H1 (cell line): ENCODE results near the gene MFRP. TPM values are rescaled to one million over a fixed set of nuclear protein-coding genes. Genes with fewer than 3 reads are reported as not detected.
A peak's percentile ranks its signal among the peaks of the same experiment; 100 is the strongest.

ENCODE experiments used
- CTCF ChIA-PET: fragments of 300-600 bp; sonication (Branson Sonifier 250); formaldehyde crosslinking; loops from one replicate; lab custom pipeline; 2021; ENCODE audit not compliant: partially characterized antibody; lab: Charles Lee
- POLR2A ChIA-PET: fragments of 300-600 bp; sonication (Branson Sonifier 250); formaldehyde crosslinking; loops from one replicate; lab custom pipeline; 2021; ENCODE audit warnings: inconsistent platforms; ENCODE audit not compliant: partially characterized antibody; lab: Charles Lee
- DNase-seq, 2 experiments: peaks; one replicate each; pipeline versions ENCODE4 v3.0.0 to v3.0.0-alpha.2; 2010 to 2022; ENCODE audit warnings: low spot score in 2 of 2, low read depth in 1 of 2, mixed read lengths in 1 of 2
- FAIRE-seq: peaks from 2 replicates; lab custom pipeline; 2011; peaks lifted over from hg19 to GRCh38; lab: Jason Lieb, UNC
- H2AFZ ChIP-seq: 2 replicates; pipeline ENCODE4 v1.8.1; 2012; ENCODE audit warnings: low read length, inconsistent platforms
- H2AK5ac ChIP-seq: 2 replicates; pipeline ENCODE4 v1.6.1; 2013; ENCODE audit warnings: low read depth, low read length
- H2BK120ac ChIP-seq: replicated peaks from 2 replicates; pipeline ENCODE3; 2013; ENCODE audit warnings: low read depth, low read length, inconsistent platforms
- H2BK12ac ChIP-seq: 2 replicates; pipeline ENCODE4 v1.6.1; 2013; ENCODE audit warnings: low read depth, low read length
- H2BK15ac ChIP-seq: 2 replicates; pipeline ENCODE4 v1.6.1; 2013; ENCODE audit warnings: low read length
- H2BK20ac ChIP-seq: 2 replicates; pipeline ENCODE4 v1.6.1; 2013; ENCODE audit warnings: low read length
- H2BK5ac ChIP-seq: 2 replicates; pipeline ENCODE4 v1.6.1; 2013; ENCODE audit warnings: low read depth, low read length
- H3K14ac ChIP-seq: 2 replicates; pipeline ENCODE4 v1.6.1; 2013; ENCODE audit warnings: inconsistent platforms; ENCODE audit not compliant: insufficient read length
- H3K18ac ChIP-seq: 2 replicates; pipeline ENCODE4 v1.6.1; 2013; ENCODE audit warnings: low read length; ENCODE audit errors: extremely low read depth
- H3K23ac ChIP-seq: 2 replicates; pipeline ENCODE4 v1.6.1; 2013; ENCODE audit warnings: inconsistent platforms; ENCODE audit not compliant: insufficient read length
- H3K23me2 ChIP-seq: 2 replicates; pipeline ENCODE4 v1.6.1; 2013; ENCODE audit warnings: low read depth, low read length
- H3K27ac ChIP-seq: 2 replicates; pipeline ENCODE4 v1.6.1; 2011; ENCODE audit warnings: low read depth, low read length, inconsistent platforms
- H3K27me3 ChIP-seq, 4 experiments: replicated peaks in 1 of 4; 1 replicate in 1 of 4; 2 replicates in 3 of 4; pipeline versions ENCODE4 v1.6.1 to v1.8.1; 2011 to 2013; ENCODE audit warnings: low read length in 3 of 4, mild to moderate bottlenecking in 3 of 4, inconsistent platforms in 2 of 4, mixed read lengths in 2 of 4, moderate library complexity in 1 of 4; ENCODE audit not compliant: control insufficient read depth in 3 of 4, insufficient read depth in 3 of 4; ENCODE audit errors: extremely low read depth in 1 of 4
- H3K36me3 ChIP-seq, 4 experiments: 2 replicates each; pipeline versions ENCODE4 v1.6.1 to v1.8.1; 2011 to 2013; ENCODE audit warnings: mild to moderate bottlenecking in 4 of 4, low read length in 3 of 4, moderate library complexity in 2 of 4, control low read depth in 1 of 4, inconsistent platforms in 1 of 4; ENCODE audit not compliant: insufficient read depth in 4 of 4, control insufficient read depth in 2 of 4
- H3K4ac ChIP-seq: replicated peaks from 2 replicates; pipeline ENCODE3; 2013; ENCODE audit warnings: low read length, low read depth, mixed read lengths, inconsistent platforms; ENCODE audit not compliant: insufficient read length
- H3K4me1 ChIP-seq, 4 experiments: replicated peaks in 1 of 4; 1 replicate in 1 of 4; 2 replicates in 3 of 4; pipeline versions ENCODE4 v1.6.1 to v1.8.1; 2011 to 2013; ENCODE audit warnings: low read length in 3 of 4, inconsistent platforms in 2 of 4, mixed read lengths in 1 of 4; ENCODE audit not compliant: insufficient read depth in 4 of 4, control insufficient read depth in 3 of 4
- H3K4me2 ChIP-seq, 2 experiments: 2 replicates each; pipeline versions ENCODE4 v1.6.1 to v1.8.1; 2011 to 2013; ENCODE audit warnings: low read depth in 2 of 2, low read length in 2 of 2, control low read depth in 1 of 2, inconsistent platforms in 1 of 2, mild to moderate bottlenecking in 1 of 2; ENCODE audit not compliant: insufficient read depth in 1 of 2
- H3K4me3 ChIP-seq, 4 experiments: fragments of 200-600, 300-600 bp in 1 of 4; sonication (generic), shearing (Covaris generic), sonication (Bioruptor Twin) in 1 of 4; 2 replicates each; pipeline versions ENCODE4 v1.5.1 to v1.8.1; 2011 to 2016; ENCODE audit warnings: low read length in 4 of 4, low read depth in 3 of 4, control low read depth in 2 of 4, inconsistent platforms in 2 of 4, mild to moderate bottlenecking in 2 of 4, mixed read lengths in 1 of 4, moderate library complexity in 1 of 4; ENCODE audit not compliant: insufficient read depth in 2 of 4; ENCODE audit errors: extremely low read depth in 1 of 4
- H3K56ac ChIP-seq: replicated peaks from 2 replicates; pipeline ENCODE3; 2013; ENCODE audit warnings: low read depth, mild to moderate bottlenecking, mixed read lengths, low read length, inconsistent platforms; ENCODE audit not compliant: insufficient read length
- H3K79me1 ChIP-seq: 2 replicates; pipeline ENCODE4 v1.6.1; 2013; ENCODE audit warnings: low read depth, low read length, control low read depth
- H3K79me2 ChIP-seq, 2 experiments: 2 replicates each; pipeline versions ENCODE4 v1.6.1 to v1.8.1; 2012 to 2013; ENCODE audit warnings: low read length in 2 of 2, mild to moderate bottlenecking in 2 of 2, inconsistent platforms in 1 of 2; ENCODE audit not compliant: insufficient read depth in 2 of 2, control insufficient read depth in 1 of 2
- H3K9ac ChIP-seq, 4 experiments: replicated peaks in 1 of 4; 1 replicate in 1 of 4; 2 replicates in 3 of 4; pipeline versions ENCODE4 v1.6.1 to v1.8.1; 2011 to 2013; ENCODE audit warnings: low read depth in 3 of 4, low read length in 3 of 4, control low read depth in 2 of 4, mild to moderate bottlenecking in 2 of 4, moderate library complexity in 2 of 4, inconsistent platforms in 1 of 4; ENCODE audit errors: extremely low read depth in 1 of 4
- H3K9me3 ChIP-seq, 2 experiments: 2 replicates each; pipeline versions ENCODE4 v1.6.1 to v1.8.1; 2012 to 2013; ENCODE audit warnings: mild to moderate bottlenecking in 2 of 2, moderate library complexity in 2 of 2, control low read depth in 1 of 2, inconsistent platforms in 1 of 2, low read depth in 1 of 2, low read length in 1 of 2, mixed read lengths in 1 of 2; ENCODE audit not compliant: insufficient read depth in 2 of 2
- H4K20me1 ChIP-seq, 2 experiments: replicated peaks in 1 of 2; 2 replicates each; pipeline versions ENCODE3 to v1.8.1; 2011 to 2013; ENCODE audit warnings: inconsistent platforms in 2 of 2, low read length in 2 of 2, mild to moderate bottlenecking in 1 of 2; ENCODE audit not compliant: insufficient read depth in 2 of 2, control insufficient read depth in 1 of 2
- H4K5ac ChIP-seq: 2 replicates; pipeline ENCODE4 v1.6.1; 2013; ENCODE audit warnings: low read length, low read depth, mixed read lengths, inconsistent platforms; ENCODE audit not compliant: insufficient read length
- H4K8ac ChIP-seq: 2 replicates; pipeline ENCODE4 v1.8.0; 2013; ENCODE audit warnings: mild to moderate bottlenecking, moderate library complexity, low read length, inconsistent platforms; ENCODE audit not compliant: insufficient read depth; ENCODE audit errors: extremely low read depth
- H4K91ac ChIP-seq: replicated peaks from 2 replicates; pipeline ENCODE3; 2013; ENCODE audit warnings: low read length, mixed read lengths, inconsistent platforms; ENCODE audit not compliant: insufficient read length
- EGR1 ChIP-seq: IDR thresholded peaks from 2 replicates; pipeline ENCODE4 v1.6.1; 2011; ENCODE audit warnings: low read depth, low read length, borderline replicate concordance
- EP300 ChIP-seq, 2 experiments: IDR thresholded peaks; 1 replicate in 1 of 2; 2 replicates in 1 of 2; pipeline ENCODE4 v1.6.1; 2011 to 2012; ENCODE audit warnings: low read depth in 2 of 2, low read length in 2 of 2, mild to moderate bottlenecking in 2 of 2, borderline replicate concordance in 1 of 2, inconsistent platforms in 1 of 2, moderate library complexity in 1 of 2
- TBP ChIP-seq: IDR thresholded peaks from 2 replicates; pipeline ENCODE4 v1.6.1; 2011; ENCODE audit warnings: low read depth, low read length, improper control_type of control experiment
- WGBS, 2 experiments: shearing (Covaris generic) in 1 of 2; methylation state at CpG; one replicate each; pipeline versions ENCODE4 v1.1.6 to v1.1.7; 2013 to 2015; ENCODE audit warnings: low lambda C conversion rate in 2 of 2, mixed read lengths in 2 of 2, inconsistent platforms in 1 of 2, low coverage in 1 of 2, missing lambda C conversion rate in 1 of 2; ENCODE audit not compliant: insufficient replicate concordance in 2 of 2, insufficient coverage in 1 of 2, insufficient read length in 1 of 2; ENCODE audit errors: extremely low coverage in 1 of 2, missing lambda C conversion rate in 1 of 2; 5-methylcytosine and 5-hydroxymethylcytosine counted together
- polyA plus RNA-seq, 7 experiments: library from polyadenylated mRNA; depleted of rRNA in 3 of 7; stranded (reverse) in 5 of 7; unstranded in 2 of 7; fragments of >200 nt in 5 of 7; fragments of 200-250 nt in 2 of 7; gene quantifications; 1 replicate in 5 of 7; 2 replicates in 1 of 7; 4 replicates in 1 of 7; pipeline versions ENCODE4 v1.2.1 to v1.2.3, GENCODE V29; 2011 to 2013; ENCODE audit warnings: missing spikeins in 2 of 7, mixed read lengths in 2 of 7
- total RNA-seq: library from RNA; stranded (reverse); fragmentation: NEBNext Ultra II Directional; extraction: Animal tissue kit (Norgen Biotek cat#: 25700); gene quantifications from 2 replicates; pipeline ENCODE4 v1.2.1, GENCODE V29; 2021
- TF ChIP-seq, protein P1 (sequence below): IDR thresholded peaks from 2 replicates; pipeline ENCODE4 v1.6.1; 2012; ENCODE audit warnings: inconsistent platforms
- TF ChIP-seq, protein P2 (sequence below): IDR thresholded peaks from 2 replicates; pipeline ENCODE4 v1.6.1; 2012; ENCODE audit warnings: inconsistent platforms

MFRP gene
- total and polyA plus RNA-seq, 2 of the 8 experiments (the other 6 are each of a cell fraction or from before 2014, with no cell fraction given), result 0.02 TPM; not detected in 1

DNA sequence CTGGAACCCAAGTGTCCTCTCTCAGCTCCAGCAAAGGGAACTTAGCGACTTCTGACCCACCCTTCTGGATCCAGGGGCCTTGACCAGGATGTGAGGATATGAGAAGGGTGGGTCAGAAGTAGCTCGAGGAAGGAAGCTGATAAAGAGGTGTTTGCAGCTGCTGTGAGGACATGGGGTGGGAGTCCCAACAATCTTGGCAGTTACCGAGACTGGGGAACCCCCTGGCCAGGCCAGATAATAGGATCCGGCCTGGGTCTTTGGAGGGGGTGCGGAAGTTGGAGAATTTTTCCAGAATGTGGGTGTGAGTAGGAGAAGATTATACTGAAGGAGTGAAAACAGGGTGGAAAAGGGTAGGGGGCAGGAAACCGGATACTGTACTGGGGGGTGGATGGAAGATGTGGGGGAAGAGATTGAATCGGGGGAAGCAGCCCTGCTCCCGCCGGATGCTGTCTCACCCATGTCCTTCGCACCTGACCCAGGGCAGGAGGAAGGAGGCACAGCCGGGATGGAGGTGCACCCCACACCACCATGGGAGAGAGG is 26.7 kb downstream of the MFRP start:
- H4K5ac ChIP-seq, result no peak overlapping the region
- peak overlapping the region; percentile 79; the same call in 1 of the 2 replicates for H3K18ac ChIP-seq
- H3K23me2 ChIP-seq, result peaks cover 33% of the 10 kb centered on the region
- H3K23ac ChIP-seq, result no peak overlapping the region
- H4K20me1 ChIP-seq, result peaks cover 2% of the 10 kb centered on the region in 2 experiments
- no peaks in the 10 kb centered on the region for H3K36me3 ChIP-seq
- no peak overlapping the region for H3K9ac ChIP-seq
- peaks cover 5 to 40% (median 32%) of the 10 kb centered on the region in 4 experiments for H3K27me3 ChIP-seq
- no peaks in the 10 kb centered on the region for H3K79me2 ChIP-seq
- H3K79me1 ChIP-seq, result no peaks in the 10 kb centered on the region
- no peak overlapping the region for H3K14ac ChIP-seq
- peak overlapping the region; percentile 88 for H4K8ac ChIP-seq
- peak overlapping the region; percentile 36 for H2BK120ac ChIP-seq
- 83% methylated on average over 4 of the region's 11 CpGs; no CpG with 5 or more reads in 1 of the 2 experiments for WGBS, 2 experiments
- FAIRE-seq, result no peak
- H3K4me1 ChIP-seq, result peaks cover 11 to 53% (median 48%) of the 10 kb centered on the region in 4 experiments
- CTCF ChIA-PET, result interaction anchor here (1.6 to 16.8 kb wide), 6 partner anchors 10 to 61 kb away, joined by 4 to 415 read pairs (median 12); partner anchors contain the start of genes C1QTNF5, MFRP, RNF26 and USP2
- no peak for DNase-seq
- no peak overlapping the region for H3K56ac ChIP-seq
- peak overlapping the region; percentile 93; the same call in 1 of the 2 replicates for H2AK5ac ChIP-seq
- peak overlapping the region; percentile 94 for H4K91ac ChIP-seq
- H2BK5ac ChIP-seq, result peak overlapping the region; percentile 91; the same call in 1 of the 2 replicates
- peak overlapping the region; percentile 98; the same call in 1 of the 2 replicates for H2BK12ac ChIP-seq
- POLR2A ChIA-PET, result interaction anchor here (1.0 to 5.4 kb wide), 5 partner anchors 12 to 224 kb away, joined by 3 to 44 read pairs (median 28); a partner anchor contains a TSS
- peak overlapping the region; percentile 45 for H3K4ac ChIP-seq
- H2AFZ ChIP-seq, result no peak overlapping the region
- no peak overlapping the region for H3K27ac ChIP-seq
- no peaks in the 10 kb centered on the region for H3K9me3 ChIP-seq
- H3K4me3 ChIP-seq, result peak overlapping the region in 1 of 4 experiments; percentile 68; a peak in 1 of 8 replicates
- TF ChIP-seq, protein P1, sequence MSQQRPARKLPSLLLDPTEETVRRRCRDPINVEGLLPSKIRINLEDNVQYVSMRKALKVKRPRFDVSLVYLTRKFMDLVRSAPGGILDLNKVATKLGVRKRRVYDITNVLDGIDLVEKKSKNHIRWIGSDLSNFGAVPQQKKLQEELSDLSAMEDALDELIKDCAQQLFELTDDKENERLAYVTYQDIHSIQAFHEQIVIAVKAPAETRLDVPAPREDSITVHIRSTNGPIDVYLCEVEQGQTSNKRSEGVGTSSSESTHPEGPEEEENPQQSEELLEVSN, result peak; percentile 62
- TF ChIP-seq, protein P2, sequence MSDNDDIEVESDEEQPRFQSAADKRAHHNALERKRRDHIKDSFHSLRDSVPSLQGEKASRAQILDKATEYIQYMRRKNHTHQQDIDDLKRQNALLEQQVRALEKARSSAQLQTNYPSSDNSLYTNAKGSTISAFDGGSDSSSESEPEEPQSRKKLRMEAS, result peak; percentile 32; the same call in 1 of the 2 replicates
- TF ChIP-seq TBP (no peak), EP300 (IDR thresholded peaks at IDR 0.05; ENCODE audit: borderline replicate concordance in 1 of 2, low read depth in 2 of 2, low read length in 2 of 2) (no peak), EGR1 (no peak)
- peak overlapping the region; percentile 47 to 97 for H3K4me2 ChIP-seq
- H2BK20ac ChIP-seq, result peak overlapping the region; percentile 96; the same call in 1 of the 2 replicates
- peak overlapping the region; percentile 98 for H2BK15ac ChIP-seq
